OCI-M2 (cell line): Measurements from ENCODE around the gene CRLF2.
"Not testable (repeated sequence)": the region's sequence is repeated elsewhere in the genome, so short reads cannot be mapped to it uniquely, and the experiment has no call there.

ENCODE experiments used
- DNase-seq: peaks from one replicate; lab custom pipeline; 2025; ENCODE audit not compliant: unreplicated experiment; lab: John Stamatoyannopoulos, UW

CRLF2 gene

GRCh38 chrX:1212532-1212931 lies at the start of gene CRLF2:
CRLF2 (minus strand) TSS chrX:1212649; CDS start chrX:1212634, 15 bp downstream.
- DNase-seq = no peak

GRCh38 chrX:1261771-1262170 lies 49.3 kb upstream of the CRLF2 start:
- DNase-seq = not testable (repeated sequence)

- DNase-seq = no peak
Observed at GRCh38 chrX:1261285-1261684, 48.8 kb upstream of the CRLF2 start.

DNA sequence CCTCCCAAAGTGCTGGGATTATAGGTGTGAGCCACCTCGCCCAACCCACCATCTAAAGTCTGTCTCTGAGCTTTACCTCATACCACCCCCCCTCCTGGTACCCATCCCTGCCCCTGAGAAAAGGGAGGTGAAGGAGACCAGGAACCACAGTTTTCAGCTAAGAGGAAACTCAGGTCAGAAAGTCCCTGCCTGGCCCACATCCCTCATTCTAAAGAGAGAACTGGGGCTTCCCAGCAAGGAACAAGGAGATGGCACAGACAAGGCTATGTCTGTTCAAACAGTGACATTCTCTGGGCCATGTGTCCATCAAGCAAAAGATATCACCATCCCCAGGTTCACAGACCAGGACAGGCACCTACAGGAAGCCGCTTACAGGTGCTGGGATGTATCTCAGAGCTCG lies 40.4 kb upstream of the CRLF2 start:
- no peak for DNase-seq

GRCh38 chrX:1249101-1249887 lies 36.8 kb upstream of the CRLF2 start:
- DNase-seq = no peak

DNA sequence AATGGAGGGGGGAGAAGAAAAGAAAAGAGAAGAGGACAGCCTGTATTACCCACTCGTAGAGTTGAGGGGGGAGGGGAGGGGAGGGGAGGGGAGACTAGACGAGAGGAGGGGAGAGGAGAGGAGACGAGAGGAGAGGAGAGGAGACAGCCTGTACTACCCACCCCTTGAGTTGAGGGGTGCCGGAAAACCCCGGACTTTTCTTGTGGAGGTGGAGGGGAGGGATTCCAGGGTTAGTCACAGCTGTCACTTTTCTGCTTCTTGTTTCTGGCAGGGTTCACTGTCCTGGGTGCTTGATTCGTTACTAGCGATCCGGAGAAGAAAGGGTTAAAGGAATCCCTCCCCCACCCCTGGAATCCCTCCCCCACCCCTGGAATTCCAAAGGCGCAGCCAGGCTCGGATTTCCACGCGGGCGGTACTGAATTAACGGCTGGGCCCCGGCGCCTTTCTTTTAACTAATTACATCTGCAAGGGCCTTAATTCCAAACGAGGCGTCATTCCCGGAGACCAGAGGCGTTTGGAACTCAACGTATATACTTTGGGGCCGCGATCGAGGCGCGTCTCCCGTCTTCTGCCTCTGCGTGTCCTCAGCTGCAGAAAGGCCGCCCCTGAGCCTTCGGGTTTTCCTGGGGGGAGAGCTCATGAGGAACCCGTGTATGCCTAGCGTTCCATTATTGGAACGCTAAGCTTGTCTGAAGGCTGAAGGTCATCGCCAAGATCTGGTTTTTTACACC lies 36.0 kb upstream of the CRLF2 start:
- DNase-seq = no peak

DNA sequence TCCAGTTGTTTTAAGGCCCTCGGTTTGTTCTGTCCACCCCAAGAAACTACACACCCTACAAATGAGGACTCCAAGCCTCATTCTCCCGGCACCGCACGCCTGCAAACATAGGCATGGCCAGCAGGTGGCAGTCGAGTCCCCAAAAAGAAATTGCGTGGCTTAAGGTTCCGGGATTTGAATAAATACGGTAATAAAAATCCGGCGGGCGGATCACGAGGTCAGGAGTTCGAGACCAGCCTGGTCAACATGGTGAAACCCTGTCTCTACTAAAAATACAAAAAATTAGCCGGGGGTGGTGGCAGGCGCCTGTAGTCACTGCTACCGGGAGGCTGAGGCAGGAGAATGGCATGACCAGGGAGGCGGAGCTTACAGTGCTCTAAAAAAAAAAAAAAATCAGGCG lies 34.4 kb upstream of the CRLF2 start:
- DNase-seq = peak; percentile 1

DNA sequence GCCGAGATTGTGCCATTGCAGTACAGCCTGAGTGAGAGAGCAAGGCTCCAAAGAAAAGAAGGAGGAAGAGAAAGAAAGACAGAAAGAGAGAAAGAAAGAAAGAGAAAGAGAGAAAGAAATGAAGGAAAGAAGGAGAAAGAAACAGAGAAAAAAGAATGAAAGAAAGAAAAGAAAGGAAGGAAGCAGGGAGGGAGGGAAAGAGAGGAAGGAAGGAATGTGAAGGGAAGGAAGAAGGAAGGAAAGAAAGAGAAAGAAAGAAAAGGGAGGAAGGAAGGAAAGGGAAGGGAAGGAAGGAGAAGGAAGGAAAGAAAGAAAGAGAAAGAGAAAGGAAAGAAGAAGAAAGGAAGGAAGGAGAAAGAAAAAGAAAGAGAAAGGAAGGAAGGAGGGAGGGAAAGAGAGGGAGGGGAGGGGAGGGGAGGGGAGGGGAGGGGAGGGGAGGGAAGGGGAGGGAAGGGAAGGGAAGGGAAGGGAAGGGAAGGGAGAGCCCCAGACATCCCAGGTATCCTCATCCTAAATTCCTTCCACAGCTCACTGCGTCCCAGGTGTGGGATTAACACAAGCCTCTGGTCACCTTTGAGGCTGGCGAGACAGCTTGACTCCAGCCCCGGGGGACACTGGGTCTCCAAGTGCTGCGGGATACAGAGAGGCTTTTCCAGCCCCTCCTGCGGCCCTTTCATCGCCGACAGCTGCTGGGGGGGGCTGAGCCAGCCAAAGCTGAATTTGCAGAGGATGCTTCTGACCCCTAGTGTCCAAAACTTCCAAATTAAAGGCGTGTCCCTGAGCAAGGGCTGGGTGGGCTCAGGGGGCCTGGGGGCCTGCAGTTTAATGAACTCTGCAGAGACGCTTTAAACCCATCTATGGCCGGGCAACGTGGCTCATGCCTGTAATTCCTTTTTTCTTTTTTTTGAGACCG lies 32.0 kb upstream of the CRLF2 start:
- DNase-seq = no peak

- no peak for DNase-seq
Observed at GRCh38 chrX:1242891-1243402, 30.5 kb upstream of the CRLF2 start.

DNA sequence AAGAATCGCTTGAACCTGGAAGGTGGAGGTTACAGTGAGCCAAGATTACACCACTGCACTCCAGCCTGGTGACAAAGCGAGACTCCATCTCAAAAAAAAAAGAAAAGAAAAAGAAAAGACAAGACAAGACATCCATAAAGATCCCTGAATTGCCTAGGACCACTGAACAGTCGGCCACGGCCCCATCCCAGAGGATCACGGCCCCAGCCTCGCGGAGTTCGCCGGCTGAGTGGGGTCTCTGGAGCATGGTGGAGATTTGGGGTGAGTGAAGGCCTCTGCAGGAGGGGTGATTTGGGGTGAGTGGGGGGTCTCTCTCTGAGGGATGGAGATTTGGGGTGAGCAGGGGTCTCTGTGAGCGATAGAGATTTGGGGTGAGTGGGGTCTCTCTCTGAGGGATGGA lies 28.1 kb upstream of the CRLF2 start:
- DNase-seq = not testable (repeated sequence)

DNA sequence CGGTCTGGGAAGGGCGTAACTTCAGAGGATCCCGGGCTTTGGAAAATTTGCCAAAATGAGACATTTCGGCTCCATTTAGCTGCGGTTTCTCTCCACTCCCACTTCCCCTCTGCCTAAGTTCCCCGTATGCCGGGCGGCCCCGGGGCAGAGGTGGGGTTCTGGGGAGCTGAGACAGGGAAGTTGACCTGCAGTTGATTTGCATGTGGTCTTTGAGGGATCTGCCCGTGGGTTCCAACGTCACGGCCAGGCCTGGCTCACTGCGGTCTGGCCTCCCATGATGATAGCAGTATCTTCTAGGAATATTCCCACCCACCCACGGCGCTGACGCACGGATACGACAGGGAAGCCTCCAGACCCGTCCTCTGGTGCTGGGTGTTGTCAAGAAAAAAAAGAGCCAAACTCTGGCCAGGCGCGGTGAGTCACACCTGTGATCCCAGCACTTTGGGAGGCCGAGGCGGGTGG lies 27.3 kb upstream of the CRLF2 start:
- no peak for DNase-seq

- no peak for DNase-seq
Observed at GRCh38 chrX:1231850-1232465, 19.5 kb upstream of the CRLF2 start.

GRCh38 chrX:1228101-1228500 lies 15.7 kb upstream of the CRLF2 start:
- not testable (repeated sequence) for DNase-seq

- DNase-seq = no peak
Observed at GRCh38 chrX:1226249-1226648, 13.8 kb upstream of the CRLF2 start.

- DNase-seq = no peak
Observed at GRCh38 chrX:1224954-1225353, 12.5 kb upstream of the CRLF2 start.

- DNase-seq = no peak
Observed at GRCh38 chrX:1223242-1223600, 10.8 kb upstream of the CRLF2 start.

- DNase-seq = no peak
Observed at GRCh38 chrX:1222531-1223241, 10.2 kb upstream of the CRLF2 start.

GRCh38 chrX:1221296-1221845 lies 8.9 kb upstream of the CRLF2 start:
- DNase-seq = no peak

GRCh38 chrX:1218286-1218685 lies 5.8 kb upstream of the CRLF2 start:
- DNase-seq = no peak
